Activated effector memory CD4-positive, alpha-beta T cell treated with Interleukin-2 at 50 U/mL for 16 hours (primary cell): Measurements from ENCODE around the gene SKA3.
"Not testable (repeated sequence)": the region's sequence is repeated elsewhere in the genome, so short reads cannot be mapped to it uniquely, and the experiment has no call there.

Experiments
- DNase-seq: peaks from one replicate; pipeline ENCODE4 v3.0.0-alpha.2; 2020

SKA3 gene

DNA sequence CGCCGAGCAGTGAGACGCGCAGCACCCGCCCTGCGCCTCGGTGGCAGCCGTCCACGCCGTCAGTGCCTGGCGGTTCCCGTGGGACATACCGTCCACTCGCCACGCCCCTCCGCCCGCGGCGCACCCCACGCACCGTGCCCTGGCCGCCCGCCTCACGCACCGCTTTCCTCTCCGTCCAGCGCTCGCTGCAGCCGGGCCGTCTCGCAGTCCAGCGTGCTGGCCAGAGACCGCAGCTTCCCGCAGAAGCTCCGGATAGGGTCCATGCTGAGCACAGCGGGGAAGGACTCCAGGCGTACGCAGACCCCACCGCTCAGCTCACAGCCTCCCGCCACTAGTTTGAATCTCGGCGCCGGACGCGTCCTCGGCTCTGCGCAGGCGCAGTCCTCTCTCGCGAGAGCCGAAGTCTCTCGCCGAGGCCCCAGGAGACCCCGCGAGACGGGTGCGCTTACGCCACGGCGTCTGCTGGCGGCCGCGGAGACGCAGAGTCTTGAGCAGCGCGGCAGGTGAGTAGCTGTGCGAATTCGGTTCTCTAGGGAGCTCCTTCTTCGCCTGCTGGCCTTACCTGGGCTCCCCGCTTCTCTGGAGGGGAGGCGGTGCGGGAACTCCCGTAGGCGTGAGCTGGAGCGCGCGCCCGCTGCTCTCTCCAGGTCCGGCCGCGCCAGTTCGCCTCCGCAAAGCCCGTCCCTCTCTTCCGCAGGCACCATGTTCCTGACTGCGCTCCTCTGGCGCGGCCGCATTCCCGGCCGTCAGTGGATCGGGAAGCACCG is at the start of gene SKA3, which contains the start of gene MRPL57:
Gene SKA3 (minus strand): TSS at position 338 of the 767 bp plus-strand sequence. CDS start 75 bp downstream, at position 263.
Gene MRPL57 (plus strand): TSS at position 444 of the 767 bp plus-strand sequence. CDS start 259 bp downstream, at position 703.
- DNase-seq = peak; percentile 91

DNA sequence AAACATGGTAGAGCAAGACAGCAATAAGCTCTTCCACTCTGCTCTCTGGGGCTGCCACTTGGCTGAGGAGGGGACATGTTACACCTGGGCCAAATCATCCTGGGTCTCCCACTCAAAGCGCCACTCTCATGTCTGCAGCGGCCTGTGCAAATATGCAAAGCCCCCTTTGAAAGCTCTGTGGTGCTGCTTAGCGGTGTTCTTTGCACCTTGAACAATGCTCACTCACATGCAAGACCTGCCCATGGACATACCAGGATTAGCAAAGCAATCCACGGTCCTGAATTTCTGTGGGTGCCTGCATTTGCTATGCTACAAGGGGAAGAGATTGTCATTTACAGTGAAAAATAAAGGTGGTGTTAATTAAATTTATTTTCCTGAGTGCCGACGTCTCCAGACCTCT is 48.7 kb upstream of the SKA3 start:
- DNase-seq = no peak

DNA sequence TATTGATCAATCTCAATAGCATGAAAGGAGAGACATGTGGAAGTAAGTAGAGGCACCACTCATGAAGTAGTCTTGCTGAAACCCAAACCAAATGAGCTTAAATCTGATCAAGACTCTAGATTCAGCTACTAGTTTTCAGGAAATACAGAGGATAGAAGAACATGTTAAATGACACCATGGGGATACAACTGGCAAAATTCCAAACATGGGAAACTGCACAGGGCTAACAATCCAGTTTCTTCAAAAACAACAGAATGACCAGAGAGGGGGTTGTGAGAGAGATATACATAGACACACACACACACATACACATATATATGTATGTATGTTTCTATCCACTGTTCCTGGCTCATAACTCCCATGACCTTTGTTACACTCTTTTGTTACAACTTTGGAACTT is 44.9 kb upstream of the SKA3 start:
- no peak for DNase-seq

DNA sequence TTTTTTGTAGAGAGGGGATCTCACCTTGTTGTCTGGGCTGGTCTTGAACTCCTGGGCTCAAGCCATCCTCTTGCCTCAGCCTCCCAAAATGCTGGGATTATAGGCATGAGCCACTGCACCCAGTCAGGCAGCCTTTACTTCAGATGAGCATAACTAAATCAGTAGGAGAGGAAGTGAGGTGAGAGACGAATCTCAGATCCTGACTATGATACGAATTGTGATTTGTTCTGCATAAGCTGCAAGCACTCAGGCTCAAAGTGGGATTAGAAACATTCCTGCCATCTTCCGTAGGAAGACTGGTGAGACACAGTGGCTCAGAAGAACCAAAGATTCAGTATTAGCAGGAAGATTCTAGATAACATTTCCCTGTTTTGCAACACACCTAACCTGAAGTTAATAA is 43.4 kb upstream of the SKA3 start:
- DNase-seq = not testable (repeated sequence)

DNA sequence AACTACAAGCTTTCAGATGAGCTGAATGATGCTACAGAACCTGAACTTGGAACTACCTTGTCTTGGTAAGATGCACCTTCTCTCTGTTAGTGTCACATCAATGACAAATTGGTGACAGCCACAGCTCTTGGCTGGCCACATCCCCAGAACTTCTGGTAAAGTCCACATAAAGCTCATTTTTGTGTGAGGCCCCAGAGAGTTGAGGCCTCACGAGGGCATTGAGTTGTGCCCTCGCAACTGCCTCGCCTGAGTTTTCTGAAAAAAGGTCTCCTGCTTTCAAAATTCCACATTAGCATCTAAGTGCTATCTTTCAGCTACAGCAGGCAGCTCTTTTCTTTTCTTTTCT is 42.7 kb upstream of the SKA3 start:
- DNase-seq = no peak

DNA sequence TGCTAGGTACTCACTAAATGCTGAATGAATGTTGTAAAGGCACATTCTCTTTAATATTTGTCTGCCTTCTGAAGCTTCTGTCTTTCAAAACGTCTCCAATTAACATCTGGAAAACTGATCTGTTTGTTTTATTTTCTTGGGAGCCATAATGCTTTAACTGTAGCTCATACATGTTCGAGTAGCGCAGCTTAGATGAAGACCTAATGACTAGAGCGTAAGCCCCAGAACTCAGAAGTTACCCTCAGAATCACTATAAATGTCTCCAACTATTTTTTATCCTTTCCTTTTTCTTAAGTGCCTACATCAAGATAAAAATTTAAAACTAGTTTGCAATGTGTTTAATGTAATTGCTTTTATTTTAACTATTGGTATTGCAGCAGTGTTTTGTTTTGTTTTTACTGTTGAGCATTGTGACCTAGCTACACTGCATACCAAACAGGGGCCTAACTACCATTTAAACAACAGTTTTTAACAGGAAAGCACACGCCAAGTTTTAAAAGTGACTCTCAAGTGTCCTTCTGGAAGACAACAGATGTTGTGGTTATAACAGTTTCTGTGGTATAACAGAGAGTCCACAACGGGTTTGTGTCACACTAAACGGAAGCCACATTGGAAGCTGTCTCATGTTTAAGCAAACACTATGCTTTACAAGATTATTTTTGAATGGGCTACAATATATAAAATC is 42.1 kb upstream of the SKA3 start:
- DNase-seq = no peak

DNA sequence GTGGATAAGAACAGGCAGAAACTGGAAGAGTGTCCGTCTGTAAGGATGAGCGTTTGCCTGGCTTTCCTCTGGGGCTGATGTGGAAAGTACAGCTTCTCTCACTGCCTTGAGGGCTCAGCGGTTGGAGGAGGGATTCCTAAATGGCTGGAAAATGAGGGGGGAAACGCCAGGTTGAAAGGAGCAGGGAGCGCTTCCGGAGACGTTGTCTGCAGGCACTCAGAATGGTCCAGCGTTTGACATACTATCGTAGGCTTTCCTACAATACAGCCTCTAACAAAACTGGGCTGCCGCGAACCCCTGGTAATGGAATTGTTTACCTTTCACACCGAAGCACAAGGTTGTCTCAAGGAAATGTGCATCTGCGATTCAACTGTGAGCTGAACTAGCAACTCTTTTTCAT is 40.0 kb upstream of the SKA3 start:
- no peak for DNase-seq

DNA sequence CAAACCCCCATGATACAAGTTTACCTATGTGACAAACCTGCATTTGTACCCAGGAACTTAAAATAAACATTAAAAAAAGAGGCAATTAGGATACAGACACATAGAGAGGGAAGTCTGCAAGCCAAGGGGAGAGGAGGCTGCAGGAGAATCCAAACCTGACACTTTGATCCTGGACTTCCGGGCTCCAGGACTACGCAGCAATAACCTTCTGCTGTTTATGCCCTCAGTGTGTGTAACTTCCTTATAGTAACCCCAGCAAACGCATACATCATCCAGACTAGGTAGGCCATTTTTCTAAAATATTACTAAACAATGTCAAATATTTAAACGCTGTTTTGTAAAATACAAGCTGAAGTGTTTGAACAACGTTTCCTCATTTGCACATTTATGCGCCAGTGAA is 39.1 kb upstream of the SKA3 start:
- DNase-seq = not testable (repeated sequence)

DNA sequence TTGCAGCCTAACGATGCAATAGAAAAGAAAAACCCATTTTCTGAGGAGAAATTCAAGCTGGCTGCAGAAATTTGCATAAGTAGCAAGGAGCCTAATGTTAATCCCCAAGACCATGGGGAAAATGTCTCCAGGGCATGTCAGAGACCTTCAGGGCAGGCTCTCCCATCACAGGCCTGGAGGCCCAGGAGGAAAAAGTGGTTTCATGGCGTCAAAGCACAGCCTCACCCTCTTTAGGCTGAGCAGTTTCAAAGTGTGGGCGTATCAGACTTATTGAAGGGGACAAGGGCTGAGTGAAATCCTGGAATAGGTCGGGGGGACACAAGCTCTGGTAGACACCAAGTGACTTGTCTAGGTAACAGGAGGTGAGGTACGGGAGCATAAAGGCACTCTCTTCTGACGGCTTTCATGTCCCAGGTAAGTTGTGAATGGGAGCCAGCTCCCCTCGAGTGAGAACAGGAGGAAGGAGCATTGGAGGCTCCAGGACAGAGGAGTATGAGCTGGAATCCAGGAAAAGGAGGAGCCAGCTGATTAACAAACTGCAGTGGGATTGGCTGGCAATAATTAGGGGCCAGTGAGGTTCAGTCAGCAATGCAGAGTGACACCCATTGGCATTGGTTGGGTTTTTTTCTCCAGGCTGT is 35.9 kb upstream of the SKA3 start:
- no peak for DNase-seq

DNA sequence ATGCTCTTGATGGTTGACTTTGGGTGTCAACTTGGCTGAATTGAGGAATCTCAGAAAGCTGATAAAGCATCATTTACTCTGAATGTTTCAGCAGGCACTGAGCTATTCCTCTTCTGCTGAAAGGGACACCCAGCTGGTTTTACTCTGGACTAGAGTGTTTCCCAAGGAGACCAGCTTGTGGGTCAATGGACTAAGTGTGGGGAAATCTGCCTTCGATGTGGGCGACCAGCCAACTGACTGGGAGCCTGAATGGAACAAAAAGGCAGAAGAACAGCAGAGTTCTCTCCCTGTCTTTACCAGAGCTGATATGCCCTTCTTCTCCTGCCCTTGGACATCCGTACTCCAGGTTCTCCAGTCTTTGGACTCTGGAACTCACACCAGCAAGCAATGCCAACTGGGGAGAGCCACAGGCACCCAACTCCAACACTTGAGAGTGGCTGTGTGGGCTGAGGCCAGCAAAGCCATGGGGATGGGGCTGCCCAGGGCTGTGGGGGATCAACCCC is 32.4 kb upstream of the SKA3 start:
- no peak for DNase-seq

DNA sequence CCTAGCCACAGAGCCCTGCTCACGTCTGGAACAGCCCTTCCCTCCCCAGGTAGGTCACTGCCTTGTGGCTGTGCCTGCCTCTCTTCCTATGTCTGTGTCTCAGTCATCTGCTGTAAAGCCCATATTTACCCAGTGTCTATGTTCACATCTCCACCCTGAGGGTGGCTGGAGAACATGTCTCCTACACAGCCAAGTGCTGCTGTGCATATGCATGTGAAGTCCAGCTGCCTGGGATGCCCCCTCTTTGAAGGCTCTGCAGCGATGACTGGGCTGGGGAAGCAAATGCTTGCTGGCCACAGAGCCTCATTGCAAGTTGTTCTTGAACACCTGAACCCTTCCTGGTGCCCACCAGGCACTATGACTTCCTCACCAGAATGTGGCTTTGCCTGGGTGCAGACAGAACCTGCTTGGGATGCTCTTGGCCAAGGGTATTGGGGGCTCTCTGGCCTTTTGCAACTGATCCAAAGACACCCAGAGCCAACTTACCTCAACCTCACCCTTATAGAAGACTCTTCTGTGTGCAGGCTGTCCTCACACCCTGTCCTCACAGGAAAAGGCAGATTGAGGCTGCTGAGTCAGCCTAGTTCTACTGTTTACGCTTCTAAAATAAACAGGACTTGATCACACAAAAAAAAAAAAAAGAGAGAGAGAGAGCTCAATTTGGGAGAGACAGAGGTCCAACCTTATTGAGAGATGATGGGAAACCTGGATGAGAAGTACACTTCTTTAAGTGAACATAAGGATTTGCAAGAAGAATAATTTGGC is 26.6 kb upstream of the SKA3 start:
- no peak for DNase-seq

DNA sequence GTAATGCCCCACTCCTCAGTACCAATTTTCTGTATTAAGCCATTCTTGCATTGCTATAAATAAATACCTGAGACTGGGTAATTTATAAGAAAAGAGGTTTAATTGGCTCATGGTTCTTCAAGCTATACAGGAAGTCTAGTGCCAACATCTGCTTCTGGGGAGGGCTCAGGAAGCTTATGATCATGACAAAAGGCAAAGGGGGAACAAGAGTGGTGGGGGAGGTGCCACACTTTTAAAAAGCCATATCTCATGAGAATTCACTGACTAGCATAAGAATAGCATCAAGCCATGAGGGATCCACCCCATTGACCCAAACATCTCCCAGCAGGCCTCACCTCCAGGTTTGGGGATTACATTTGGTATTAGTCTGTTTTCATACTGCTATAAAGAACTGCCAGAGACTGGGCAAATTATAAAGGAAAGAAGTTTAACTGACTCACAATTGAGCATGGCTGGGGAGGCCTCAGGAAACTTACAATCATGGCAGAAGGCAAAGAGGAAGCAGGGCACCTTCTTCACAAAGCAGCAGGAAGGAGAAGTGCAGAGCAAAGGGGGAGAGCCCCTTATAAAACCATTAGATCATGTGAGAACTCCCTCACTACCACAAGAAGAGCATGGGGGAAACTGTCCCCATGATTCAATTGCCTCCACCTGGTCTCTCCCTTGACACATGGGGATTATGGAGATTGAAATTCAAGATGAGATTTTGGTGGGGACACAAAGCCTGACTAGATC is 25.3 kb upstream of the SKA3 start:
- DNase-seq = not testable (repeated sequence)

DNA sequence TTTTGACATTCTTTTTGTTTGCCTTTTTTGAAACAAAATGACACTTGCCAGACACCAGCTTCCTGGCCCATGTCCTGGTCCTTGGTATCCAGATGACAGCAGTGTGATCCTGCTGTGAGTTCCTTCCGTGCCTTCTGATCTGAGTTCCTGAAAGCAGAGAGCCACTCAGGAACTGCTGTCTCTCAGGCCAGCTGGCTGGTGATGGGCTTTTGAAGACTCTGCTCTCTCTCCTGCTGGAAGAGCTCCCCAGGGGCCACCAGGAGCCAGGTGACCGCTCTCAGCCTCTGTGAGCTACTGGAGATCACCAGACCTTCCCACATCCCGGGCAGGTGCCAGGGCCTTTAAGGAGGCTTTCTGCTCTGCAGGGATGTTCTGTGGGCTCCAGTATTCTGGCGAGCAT is 22.0 kb upstream of the SKA3 start:
- not testable (repeated sequence) for DNase-seq

DNA sequence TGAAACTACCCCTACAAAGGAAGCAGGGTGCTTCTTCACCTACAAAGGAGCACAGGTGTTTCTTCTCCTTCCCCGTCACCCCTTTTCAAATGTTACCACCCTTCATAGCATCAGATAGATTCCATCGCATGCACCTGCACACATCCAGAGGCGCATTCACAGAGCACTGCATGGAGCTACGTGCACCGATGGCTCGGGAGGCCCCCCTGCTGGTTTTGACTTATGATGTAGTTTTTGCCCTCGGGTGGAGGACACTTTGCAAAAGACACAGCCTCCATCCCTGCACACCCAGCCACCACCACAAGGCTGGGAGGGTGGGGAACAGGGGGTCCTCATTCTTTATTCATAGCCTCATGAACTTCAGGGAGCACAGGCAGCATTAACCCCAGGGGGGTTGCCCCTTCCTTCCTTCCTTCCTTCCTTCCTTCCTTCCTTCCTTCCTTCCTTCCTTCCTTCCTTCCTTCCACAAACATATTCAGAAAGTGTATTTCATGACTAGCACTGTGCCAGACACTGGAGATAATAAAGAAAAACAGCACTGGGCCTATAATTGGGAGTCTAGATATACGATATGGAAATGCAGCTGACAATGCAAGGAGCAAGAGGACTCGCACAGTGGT is 21.4 kb upstream of the SKA3 start:
- not testable (repeated sequence) for DNase-seq

DNA sequence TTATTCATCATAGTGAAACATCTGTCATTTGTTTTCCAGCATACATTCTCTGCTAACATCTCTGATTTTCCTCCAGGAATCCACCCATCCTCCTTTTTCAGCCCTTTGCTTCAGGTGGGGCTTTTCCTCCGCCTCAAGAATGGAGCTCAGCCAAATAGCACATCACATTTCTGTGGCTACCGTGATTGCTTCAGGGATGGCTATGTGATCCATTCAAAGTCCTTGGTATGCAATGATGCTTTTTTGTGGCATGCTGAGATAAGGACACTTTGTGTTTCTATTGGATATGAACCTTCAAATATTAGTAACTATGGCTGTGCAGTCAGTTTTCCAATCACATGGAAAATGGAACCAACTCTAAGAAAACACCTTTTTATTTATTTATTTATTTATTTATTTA is 18.4 kb upstream of the SKA3 start:
- not testable (repeated sequence) for DNase-seq

DNA sequence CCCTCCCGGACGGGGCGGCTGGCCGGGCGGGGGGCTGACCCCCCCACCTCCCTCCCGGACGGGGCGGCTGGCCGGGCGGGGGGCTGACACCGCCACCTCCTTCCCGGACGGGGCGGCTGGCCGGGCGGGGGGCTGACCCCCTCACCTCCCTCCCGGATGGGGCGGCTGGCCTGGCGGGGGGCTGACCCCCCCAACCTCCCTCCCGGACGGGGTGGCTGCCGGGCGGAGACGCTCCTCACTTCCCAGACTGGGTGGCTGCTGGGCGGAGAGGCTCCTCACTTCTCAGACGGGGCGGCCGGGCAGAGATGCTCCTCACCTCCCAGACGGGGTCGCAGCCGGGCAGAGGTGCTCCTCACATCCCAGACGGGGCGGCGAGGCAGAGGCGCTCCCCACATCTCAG is 10.1 kb upstream of the SKA3 start:
- not testable (repeated sequence) for DNase-seq

DNA sequence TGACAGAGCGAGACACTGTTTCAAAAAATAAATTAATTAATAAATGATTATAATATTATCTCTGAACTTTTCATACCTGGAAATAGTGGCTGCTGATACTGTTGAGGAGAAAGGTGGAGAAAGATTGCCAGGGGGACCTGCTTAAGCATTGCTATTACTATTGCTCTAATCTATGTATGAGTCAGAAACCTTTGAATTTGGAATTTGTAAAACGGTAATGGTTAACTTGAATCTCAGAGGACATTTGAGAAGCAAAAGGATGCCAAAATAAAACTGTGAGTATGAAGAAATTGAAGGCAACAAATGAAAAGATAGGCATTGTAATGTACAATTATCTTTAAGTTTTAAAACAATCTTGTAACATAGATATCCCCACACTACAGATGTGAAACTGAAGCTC is 5.3 kb upstream of the SKA3 start:
- no peak for DNase-seq

DNA sequence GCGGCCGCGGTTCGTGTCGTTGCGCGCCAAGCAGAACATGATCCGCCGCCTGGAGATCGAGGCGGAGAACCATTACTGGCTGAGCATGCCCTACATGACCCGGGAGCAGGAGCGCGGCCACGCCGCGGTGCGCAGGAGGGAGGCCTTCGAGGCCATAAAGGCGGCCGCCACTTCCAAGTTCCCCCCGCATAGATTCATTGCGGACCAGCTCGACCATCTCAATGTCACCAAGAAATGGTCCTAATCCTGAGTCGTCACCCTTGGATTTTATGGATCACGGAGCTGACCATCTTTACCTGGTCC is 581 bp upstream of the SKA3 start:
- no peak for DNase-seq

DNA sequence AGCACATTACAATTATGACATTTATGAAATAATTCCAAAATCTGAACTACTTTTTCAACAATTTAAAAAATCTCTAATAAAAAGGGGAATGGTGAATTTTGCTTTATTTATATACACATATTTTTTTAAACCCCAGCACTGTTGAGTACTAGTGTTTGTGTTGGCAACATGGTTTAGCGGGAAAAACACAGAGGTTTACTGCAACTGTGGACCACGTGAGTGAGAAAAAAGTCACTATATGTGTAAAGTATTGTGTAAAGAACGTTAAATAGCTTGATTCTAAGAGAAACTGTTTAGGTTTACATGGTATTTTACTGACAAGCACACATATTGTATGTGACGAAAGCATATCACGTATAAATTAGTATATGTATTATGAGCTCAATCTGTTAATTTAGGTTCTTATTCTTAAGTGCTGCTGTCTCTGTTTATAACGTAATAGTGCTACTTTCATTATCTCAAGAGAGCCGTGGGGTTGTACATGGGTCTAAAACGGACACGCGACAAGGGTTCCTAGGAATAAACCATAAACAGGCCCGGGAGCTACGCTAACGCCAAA is 617 bp downstream of the SKA3 start:
- DNase-seq = no peak

DNA sequence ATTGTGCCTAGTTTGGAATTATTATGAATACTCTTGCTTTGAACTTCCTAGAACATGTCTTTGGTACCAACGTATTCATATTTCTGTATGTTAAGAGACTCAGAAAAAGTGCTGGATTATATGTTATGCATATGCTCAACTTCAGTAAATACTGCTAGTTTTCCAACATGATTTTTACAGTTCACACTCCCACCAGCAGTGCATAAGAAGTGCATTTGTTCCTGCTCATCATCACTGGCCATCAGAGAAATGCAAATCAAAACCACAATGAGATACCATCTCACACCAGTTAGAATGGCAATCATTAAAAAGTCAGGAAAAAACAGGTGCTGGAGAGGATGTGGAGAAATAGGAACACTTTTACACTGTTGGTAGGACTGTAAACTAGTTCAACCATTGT is 2.6 kb downstream of the SKA3 start:
- not testable (repeated sequence) for DNase-seq

DNA sequence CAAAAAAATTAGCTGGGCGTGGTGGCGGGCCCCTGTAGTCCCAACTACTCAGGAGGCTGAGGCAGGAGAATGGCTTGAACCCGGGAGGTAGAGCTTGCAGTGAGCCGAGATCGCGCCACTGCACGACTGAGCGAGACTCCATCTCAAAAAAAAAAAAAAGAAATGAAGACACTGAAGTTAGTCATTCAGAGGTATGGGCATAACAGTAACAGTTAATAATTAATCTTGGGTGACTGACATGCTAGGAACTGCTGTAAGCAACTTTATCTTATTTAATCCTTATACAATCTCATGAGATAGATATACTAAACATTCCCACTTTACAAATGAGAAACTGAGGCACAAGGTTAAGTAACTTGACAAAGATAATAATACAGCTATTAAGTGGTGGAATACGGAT is 4.9 kb downstream of the SKA3 start:
- no peak for DNase-seq

DNA sequence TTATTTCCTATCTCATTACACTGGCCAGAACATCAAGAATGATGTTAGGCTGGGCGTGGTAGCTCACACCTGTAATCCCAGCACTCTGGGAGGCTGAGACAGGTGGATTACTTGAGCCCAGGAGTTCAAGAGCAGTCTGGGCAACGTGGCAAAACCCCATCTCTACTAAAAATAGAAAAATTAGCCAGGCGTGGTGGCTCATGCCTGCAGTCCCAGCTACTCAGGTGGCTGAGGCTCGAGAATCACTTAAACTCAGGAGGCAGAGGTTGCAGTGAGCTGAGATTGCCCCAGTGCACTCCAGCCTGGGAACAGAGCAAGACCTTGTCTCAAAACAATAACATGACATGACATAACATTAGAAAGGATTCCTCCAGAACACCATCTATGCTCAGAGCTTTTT is 10.7 kb downstream of the SKA3 start:
- DNase-seq = not testable (repeated sequence)
